ENCODE results near the gene USP17L30.
"Not testable (repeated sequence)": the region's sequence is repeated elsewhere in the genome, so short reads cannot be mapped to it uniquely, and the experiment has no call there.

The USP17L30 gene, protein sequence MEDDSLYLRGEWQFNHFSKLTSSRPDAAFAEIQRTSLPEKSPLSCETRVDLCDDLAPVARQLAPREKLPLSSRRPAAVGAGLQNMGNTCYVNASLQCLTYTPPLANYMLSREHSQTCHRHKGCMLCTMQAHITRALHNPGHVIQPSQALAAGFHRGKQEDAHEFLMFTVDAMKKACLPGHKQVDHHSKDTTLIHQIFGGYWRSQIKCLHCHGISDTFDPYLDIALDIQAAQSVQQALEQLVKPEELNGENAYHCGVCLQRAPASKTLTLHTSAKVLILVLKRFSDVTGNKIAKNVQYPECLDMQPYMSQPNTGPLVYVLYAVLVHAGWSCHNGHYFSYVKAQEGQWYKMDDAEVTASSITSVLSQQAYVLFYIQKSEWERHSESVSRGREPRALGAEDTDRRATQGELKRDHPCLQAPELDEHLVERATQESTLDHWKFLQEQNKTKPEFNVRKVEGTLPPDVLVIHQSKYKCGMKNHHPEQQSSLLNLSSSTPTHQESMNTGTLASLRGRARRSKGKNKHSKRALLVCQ

DNA sequence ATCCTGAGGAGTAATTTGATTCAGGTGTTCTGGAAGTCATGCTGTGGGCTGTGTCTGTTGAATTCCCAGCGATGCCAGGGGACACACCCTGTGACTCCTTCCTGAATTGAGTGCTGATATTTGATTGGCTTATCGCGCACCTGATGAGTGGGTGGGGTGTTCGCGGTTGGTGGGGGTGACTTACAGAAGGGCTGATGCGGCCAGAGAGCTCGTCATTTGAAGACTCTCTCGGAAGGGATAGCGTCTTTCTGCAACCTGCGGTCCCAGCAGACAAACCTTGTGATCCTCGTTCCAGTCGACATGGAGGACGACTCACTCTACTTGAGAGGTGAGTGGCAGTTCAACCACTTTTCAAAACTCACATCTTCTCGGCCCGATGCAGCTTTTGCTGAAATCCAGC, at the start of gene USP17L30:
Gene USP17L30, plus strand, starts transcription at position 301 of the 400 bp plus-strand sequence. Its CDS starts 0 bp downstream, at position 301.
- DNase-seq (ENCODE audit: low read depth in 2 of 2, low spot score in 1 of 2) = not testable (repeated sequence)

DNA sequence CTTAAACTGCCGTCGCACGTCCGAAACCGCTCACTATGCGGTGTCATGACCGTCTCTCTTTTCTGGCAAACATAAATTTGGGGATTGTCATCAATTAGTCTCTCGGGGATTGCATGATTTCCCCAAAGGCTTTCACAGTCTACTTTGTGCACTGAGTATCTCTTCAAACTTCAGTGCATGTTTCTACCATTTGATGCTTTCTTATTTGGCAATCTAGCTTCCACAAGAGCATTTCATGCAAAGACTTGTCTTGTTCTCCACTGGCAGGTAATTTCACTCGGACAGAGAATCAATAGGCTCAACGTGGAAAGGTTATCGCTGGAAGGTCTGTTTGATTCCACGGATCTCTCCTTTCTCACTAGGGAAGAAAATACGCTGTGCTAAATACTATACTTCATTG, 38.7 kb upstream of the USP17L30 start:
- DNase-seq (ENCODE audit: low read depth in 2 of 2, low spot score in 1 of 2) = not testable (repeated sequence)

DNA sequence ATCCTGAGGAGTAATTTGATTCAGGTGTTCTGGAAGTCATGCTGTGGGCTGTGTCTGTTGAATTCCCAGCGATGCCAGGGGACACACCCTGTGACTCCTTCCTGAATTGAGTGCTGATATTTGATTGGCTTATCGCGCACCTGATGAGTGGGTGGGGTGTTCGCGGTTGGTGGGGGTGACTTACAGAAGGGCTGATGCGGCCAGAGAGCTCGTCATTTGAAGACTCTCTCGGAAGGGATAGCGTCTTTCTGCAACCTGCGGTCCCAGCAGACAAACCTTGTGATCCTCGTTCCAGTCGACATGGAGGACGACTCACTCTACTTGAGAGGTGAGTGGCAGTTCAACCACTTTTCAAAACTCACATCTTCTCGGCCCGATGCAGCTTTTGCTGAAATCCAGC, 38.1 kb upstream of the USP17L30 start, which contains the start of gene USP17L24:
Gene USP17L24, plus strand, starts transcription at position 301 of the 400 bp plus-strand sequence. Its CDS starts 0 bp downstream, at position 301.
- not testable (repeated sequence) for DNase-seq (ENCODE audit: low read depth in 2 of 2, low spot score in 1 of 2)

DNA sequence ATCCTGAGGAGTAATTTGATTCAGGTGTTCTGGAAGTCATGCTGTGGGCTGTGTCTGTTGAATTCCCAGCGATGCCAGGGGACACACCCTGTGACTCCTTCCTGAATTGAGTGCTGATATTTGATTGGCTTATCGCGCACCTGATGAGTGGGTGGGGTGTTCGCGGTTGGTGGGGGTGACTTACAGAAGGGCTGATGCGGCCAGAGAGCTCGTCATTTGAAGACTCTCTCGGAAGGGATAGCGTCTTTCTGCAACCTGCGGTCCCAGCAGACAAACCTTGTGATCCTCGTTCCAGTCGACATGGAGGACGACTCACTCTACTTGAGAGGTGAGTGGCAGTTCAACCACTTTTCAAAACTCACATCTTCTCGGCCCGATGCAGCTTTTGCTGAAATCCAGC, 33.3 kb upstream of the USP17L30 start, which contains the start of gene USP17L25:
Gene USP17L25, plus strand, starts transcription at position 301 of the 400 bp plus-strand sequence. Its CDS starts 0 bp downstream, at position 301.
- DNase-seq (ENCODE audit: low read depth in 2 of 2, low spot score in 1 of 2) = not testable (repeated sequence)

DNA sequence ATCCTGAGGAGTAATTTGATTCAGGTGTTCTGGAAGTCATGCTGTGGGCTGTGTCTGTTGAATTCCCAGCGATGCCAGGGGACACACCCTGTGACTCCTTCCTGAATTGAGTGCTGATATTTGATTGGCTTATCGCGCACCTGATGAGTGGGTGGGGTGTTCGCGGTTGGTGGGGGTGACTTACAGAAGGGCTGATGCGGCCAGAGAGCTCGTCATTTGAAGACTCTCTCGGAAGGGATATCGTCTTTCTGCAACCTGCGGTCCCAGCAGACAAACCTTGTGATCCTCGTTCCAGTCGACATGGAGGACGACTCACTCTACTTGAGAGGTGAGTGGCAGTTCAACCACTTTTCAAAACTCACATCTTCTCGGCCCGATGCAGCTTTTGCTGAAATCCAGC, 28.6 kb upstream of the USP17L30 start, which contains the start of gene USP17L26:
Gene USP17L26, plus strand, starts transcription at position 301 of the 400 bp plus-strand sequence. Its CDS starts 0 bp downstream, at position 301.
- DNase-seq (ENCODE audit: low read depth in 2 of 2, low spot score in 1 of 2) = not testable (repeated sequence)

DNA sequence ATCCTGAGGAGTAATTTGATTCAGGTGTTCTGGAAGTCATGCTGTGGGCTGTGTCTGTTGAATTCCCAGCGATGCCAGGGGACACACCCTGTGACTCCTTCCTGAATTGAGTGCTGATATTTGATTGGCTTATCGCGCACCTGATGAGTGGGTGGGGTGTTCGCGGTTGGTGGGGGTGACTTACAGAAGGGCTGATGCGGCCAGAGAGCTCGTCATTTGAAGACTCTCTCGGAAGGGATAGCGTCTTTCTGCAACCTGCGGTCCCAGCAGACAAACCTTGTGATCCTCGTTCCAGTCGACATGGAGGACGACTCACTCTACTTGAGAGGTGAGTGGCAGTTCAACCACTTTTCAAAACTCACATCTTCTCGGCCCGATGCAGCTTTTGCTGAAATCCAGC, 23.8 kb upstream of the USP17L30 start, which contains the start of gene USP17L5:
Gene USP17L5, plus strand, starts transcription at position 301 of the 400 bp plus-strand sequence. Its CDS starts 0 bp downstream, at position 301.
- DNase-seq (ENCODE audit: low read depth in 2 of 2, low spot score in 1 of 2) = not testable (repeated sequence)

DNA sequence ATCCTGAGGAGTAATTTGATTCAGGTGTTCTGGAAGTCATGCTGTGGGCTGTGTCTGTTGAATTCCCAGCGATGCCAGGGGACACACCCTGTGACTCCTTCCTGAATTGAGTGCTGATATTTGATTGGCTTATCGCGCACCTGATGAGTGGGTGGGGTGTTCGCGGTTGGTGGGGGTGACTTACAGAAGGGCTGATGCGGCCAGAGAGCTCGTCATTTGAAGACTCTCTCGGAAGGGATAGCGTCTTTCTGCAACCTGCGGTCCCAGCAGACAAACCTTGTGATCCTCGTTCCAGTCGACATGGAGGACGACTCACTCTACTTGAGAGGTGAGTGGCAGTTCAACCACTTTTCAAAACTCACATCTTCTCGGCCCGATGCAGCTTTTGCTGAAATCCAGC, 19.1 kb upstream of the USP17L30 start, which contains the start of gene USP17L27:
Gene USP17L27, plus strand, starts transcription at position 301 of the 400 bp plus-strand sequence. Its CDS starts 0 bp downstream, at position 301.
- not testable (repeated sequence) for DNase-seq (ENCODE audit: low read depth in 2 of 2, low spot score in 1 of 2)

DNA sequence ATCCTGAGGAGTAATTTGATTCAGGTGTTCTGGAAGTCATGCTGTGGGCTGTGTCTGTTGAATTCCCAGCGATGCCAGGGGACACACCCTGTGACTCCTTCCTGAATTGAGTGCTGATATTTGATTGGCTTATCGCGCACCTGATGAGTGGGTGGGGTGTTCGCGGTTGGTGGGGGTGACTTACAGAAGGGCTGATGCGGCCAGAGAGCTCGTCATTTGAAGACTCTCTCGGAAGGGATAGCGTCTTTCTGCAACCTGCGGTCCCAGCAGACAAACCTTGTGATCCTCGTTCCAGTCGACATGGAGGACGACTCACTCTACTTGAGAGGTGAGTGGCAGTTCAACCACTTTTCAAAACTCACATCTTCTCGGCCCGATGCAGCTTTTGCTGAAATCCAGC, 14.3 kb upstream of the USP17L30 start, which contains the start of gene USP17L28:
Gene USP17L28, plus strand, starts transcription at position 301 of the 400 bp plus-strand sequence. Its CDS starts 0 bp downstream, at position 301.
- not testable (repeated sequence) for DNase-seq (ENCODE audit: low read depth in 2 of 2, low spot score in 1 of 2)

DNA sequence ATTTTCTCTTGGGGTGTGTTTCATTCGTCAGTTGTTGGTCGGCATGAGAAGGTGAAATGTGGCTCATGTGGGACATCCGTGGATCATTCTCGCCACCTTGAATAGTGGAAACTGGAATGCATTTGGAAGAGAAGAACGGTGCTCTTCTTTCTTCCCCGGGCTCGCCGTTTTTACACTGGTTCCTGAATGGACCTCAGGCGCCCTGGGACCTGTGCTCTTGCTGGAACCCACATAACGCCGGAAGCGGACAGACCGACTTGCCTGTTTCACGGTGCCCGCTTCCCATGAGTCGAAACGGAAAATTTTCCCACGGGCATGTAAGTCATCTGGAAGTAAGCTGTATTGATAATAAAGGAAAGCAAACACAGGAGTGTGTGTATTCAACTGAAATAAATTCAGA, 12.1 kb upstream of the USP17L30 start:
- DNase-seq (ENCODE audit: low read depth in 2 of 2, low spot score in 1 of 2) = not testable (repeated sequence)

DNA sequence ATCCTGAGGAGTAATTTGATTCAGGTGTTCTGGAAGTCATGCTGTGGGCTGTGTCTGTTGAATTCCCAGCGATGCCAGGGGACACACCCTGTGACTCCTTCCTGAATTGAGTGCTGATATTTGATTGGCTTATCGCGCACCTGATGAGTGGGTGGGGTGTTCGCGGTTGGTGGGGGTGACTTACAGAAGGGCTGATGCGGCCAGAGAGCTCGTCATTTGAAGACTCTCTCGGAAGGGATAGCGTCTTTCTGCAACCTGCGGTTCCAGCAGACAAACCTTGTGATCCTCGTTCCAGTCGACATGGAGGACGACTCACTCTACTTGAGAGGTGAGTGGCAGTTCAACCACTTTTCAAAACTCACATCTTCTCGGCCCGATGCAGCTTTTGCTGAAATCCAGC, 9.6 kb upstream of the USP17L30 start, which contains the start of gene USP17L29:
Gene USP17L29, plus strand, starts transcription at position 301 of the 400 bp plus-strand sequence. Its CDS starts 0 bp downstream, at position 301.
- DNase-seq (ENCODE audit: low read depth in 2 of 2, low spot score in 1 of 2) = not testable (repeated sequence)

DNA sequence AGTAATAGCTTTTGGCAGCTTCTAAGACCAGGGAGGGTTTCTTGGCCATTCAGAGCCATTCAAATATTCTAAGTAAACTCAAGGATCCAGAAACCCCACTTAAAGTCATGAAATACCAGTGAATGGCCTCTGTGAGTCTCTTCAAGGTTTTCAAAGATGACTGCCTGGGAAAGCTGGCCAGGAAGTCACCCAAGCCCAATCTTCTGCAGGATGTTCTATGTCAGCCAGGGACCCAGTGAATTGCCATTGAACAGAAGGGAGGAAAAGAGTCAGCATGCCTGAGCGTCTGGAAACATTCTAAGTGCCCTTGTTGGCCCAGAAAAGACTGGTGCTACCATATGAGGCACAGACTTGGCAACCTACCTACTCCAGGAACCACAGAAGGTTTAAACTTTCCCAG, 17.0 kb downstream of the USP17L30 start:
- not testable (repeated sequence) for DNase-seq (ENCODE audit: low read depth in 2 of 2, low spot score in 1 of 2)

DNA sequence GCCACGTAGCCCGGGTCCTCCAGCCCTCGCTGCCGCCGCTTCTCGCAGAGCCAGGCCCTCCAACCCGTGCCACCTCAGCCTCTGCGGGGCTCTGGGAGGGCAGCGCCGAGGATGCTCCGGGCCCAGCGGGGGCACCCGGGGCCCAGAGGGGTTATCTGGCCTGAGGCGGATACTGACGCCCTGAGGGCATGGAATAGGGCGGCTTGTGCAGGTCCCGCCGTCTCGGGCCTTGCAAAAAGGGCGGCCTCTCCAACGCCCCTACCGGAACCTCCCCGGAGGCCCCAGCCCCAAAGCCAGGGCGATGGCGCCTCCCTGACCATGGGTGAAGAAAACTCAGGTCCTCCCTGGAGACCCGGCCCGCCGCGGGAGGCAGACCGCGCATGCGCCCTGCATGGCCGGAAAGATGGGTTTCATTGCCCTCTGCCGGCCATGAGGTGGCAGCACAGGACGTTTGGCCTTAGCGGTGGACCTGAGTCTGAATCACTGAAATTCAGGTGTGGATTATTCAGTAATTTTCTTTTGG, 18.1 kb downstream of the USP17L30 start:
- DNase-seq (ENCODE audit: low read depth in 2 of 2, low spot score in 1 of 2) = peak in 1 of 2 donors; percentile 6

DNA sequence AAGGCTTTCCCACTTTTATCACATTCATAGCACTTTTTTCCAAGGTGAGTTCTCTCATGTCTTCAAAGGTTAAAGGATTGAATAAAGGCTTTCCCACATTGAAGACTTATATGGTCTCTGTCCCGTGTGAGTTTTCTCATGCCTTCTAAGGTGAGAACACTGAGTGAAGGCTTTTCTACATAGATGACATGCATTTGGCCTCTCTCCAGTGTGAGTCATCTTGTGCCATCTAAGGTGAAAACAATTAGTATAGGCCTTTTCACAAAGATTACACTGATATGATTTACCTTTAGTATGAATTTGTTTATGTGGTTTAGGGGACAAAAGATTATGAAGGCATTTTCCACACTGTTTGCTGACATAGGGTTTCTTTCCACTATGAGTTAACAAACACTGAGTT, 21.2 kb downstream of the USP17L30 start:
- no peak for DNase-seq (ENCODE audit: low read depth in 2 of 2, low spot score in 1 of 2)

DNA sequence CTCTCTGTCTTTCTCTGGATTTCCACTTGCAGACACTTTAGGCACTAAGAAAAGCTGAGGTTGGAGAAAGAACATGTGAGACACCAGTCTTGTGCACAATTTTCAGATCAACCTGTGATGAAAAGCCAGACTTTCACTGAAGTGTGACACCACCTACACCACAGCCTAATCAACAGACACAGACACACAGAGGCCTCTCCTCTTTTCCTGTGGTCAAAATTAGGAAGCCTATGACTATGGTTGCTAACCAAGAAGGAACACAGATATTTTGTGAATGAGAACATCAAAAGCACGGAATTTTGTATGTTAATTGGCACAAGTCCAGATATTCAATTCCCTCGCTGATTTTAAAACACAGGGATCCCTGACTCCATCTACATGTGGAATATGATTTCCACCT, 26.1 kb downstream of the USP17L30 start:
- DNase-seq (ENCODE audit: low read depth in 2 of 2, low spot score in 1 of 2) = not testable (repeated sequence)

DNA sequence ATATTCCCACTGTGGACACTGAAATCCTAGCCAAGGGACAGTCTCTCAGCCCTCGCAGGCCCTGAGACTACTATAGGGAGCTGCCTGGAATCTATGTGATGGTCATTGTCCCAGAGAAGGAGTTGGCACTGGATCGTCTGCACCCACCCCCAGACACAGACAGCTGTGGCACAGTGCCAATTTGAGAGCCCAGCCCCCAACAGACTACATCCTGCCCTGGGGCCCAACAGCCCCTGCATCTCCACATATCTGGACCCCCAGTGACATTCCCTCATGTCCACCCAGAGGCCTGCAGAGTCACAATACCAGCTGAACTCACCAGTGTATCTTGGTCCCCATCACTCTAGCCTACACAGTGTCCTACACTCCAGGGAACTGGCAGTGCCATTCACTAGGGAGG, 42.8 kb downstream of the USP17L30 start:
- DNase-seq (ENCODE audit: low read depth in 2 of 2, low spot score in 1 of 2) = not testable (repeated sequence)

DNA sequence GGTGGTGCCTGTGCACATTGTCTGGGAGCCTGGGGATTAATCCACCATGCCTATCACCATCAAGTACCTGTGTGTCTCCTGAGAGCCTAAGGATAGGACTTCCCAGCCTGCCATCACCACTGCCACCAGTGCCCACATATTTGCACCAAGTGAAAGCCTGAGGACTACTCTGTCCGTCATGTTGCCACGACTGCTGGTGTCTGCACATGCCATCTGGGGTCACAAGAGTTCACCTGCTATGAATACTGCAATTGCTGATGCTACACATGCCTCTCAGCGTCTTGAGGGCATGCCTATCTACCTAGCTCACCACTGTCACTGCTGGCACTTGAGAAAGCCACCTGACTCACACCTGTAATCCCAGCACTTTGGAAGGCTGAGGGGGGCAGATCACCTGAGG, 43.6 kb downstream of the USP17L30 start:
- DNase-seq (ENCODE audit: low read depth in 2 of 2, low spot score in 1 of 2) = not testable (repeated sequence)

DNA sequence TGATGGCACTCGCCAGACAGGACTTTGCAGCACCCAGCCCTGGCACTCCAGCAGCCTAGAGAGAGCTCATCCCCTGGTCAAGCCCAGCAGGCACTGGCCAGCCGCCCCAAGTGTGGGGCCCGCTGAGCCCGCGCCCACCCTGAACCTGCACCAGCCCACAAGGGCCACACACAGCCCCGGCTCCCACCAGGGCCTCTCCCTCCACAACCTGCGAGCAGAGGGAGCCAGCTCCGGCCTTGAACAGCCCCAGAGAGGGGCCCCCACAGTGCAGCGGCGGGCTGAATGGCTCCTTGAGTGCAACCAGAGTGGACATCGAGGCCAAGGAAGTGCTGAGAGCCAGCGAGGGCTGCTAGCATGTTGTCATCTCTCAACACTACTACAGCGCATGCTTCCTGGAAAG, 46.9 kb downstream of the USP17L30 start:
- DNase-seq (ENCODE audit: low read depth in 2 of 2, low spot score in 1 of 2) = no peak
